Heart left ventricle (tissue), 16 donors: ENCODE results near the gene FAAP20. TPM values are rescaled to one million over a fixed set of nuclear protein-coding genes. Genes with fewer than 3 reads are reported as not detected.

Experiments
- ATAC-seq, 4 donors: fragments of 200-7000 bp; cut with Tn5 transposase; one replicate each; pipeline ENCODE4 v1.9.1; 2020 to 2022; ENCODE audit warnings: moderate library complexity in 4 of 4, mild to moderate bottlenecking in 3 of 4, moderate number of reproducible peaks in 1 of 4
- DNase-seq, 5 donors: peaks; one replicate each; pipeline ENCODE4 v3.0.0-alpha.2; 2020
- H3K27ac ChIP-seq, 12 donors: fragments of 200-600 bp; sonication (generic) in 4 of 12; one replicate each; pipeline versions ENCODE4 v1.5.0 to v1.8.0; 2016 to 2022; ENCODE audit warnings: mild to moderate bottlenecking in 2 of 12
- H3K27me3 ChIP-seq, 9 donors: fragments of 200-600 bp; sonication (generic) in 2 of 9; one replicate each; pipeline versions ENCODE4 v1.5.1 to v1.8.0; 2016 to 2022; ENCODE audit warnings: mild to moderate bottlenecking in 3 of 9
- H3K36me3 ChIP-seq, 9 donors: fragments of 200-600 bp; sonication (generic) in 2 of 9; one replicate each; pipeline versions ENCODE4 v1.5.0 to v1.8.0; 2018 to 2022; ENCODE audit warnings: mild to moderate bottlenecking in 2 of 9
- H3K4me1 ChIP-seq, 12 donors: fragments of 200-600 bp; sonication (generic) in 4 of 12; one replicate each; pipeline versions ENCODE4 v1.5.0 to v1.8.0; 2016 to 2022; ENCODE audit warnings: mild to moderate bottlenecking in 3 of 12
- H3K4me3 ChIP-seq, 12 donors: fragments of 200-600 bp; sonication (generic) in 4 of 12; one replicate each; pipeline versions ENCODE4 v1.5.0 to v1.8.0; 2017 to 2022; ENCODE audit warnings: mild to moderate bottlenecking in 9 of 12, moderate library complexity in 4 of 12
- H3K9me3 ChIP-seq, 12 donors: fragments of 200-600 bp; sonication (generic) in 4 of 12; one replicate each; pipeline versions ENCODE4 v1.5.0 to v1.8.0; 2016 to 2022; ENCODE audit warnings: mild to moderate bottlenecking in 1 of 12
- CTCF ChIP-seq, 12 donors: fragments of 200-600 bp; sonication (generic) in 4 of 12; IDR thresholded peaks; one replicate each; pipeline versions ENCODE4 v1.5.0 to v1.8.0; 2018 to 2022; ENCODE audit warnings: antibody characterized with exemption in 12 of 12, mild to moderate bottlenecking in 5 of 12
- POLR2A ChIP-seq, 2 donors: fragments of 450-650 bp; IDR thresholded peaks; one replicate each; pipeline ENCODE4 v1.6.1; 2017; ENCODE audit warnings: antibody characterized with exemption in 2 of 2, mild to moderate bottlenecking in 2 of 2, moderate library complexity in 2 of 2
- WGBS, 4 donors: extraction: QIAGEN DNeasy Blood & Tissue Kit in 2 of 4; methylation state at CpG; one replicate each; pipeline versions ENCODE4 v1.1.5 to v1.1.7; 2013 to 2018; 5-methylcytosine and 5-hydroxymethylcytosine counted together
- intact Hi-C, 10 donors: fragments of 100-400 bp; cut with DNase I; formaldehyde crosslinking; loops; one replicate each; pipeline versions ENCODE4 v1.11.1 to v1.14.2; 2022
- polyA plus RNA-seq, 2 donors: library from polyadenylated mRNA; stranded (reverse); fragments of 200-250 nt; gene quantifications; one replicate each; pipeline ENCODE4 v1.2.3, GENCODE V29; 2013
- total RNA-seq, 9 donors: library from RNA; depleted of rRNA in 2 of 9; stranded (reverse); fragments of >200 nt in 2 of 9; fragmentation: NEBNext Ultra II Directional in 3 of 9; extraction: Animal tissue kit (Norgen Biotek cat#: 25700) in 3 of 9; gene quantifications; one replicate each; pipeline versions ENCODE4 v1.1.0 to v1.2.4, GENCODE V29; 2016 to 2023
- donor health status: ischemic (EF 13 %, LVEDD 7.1; RV severe dilation, severe dysfunction).
- donor health status: healthy with polysubstance abuse.
- donor health status: DM: no; HTN: yes; CAD: no.
- donor health status: DM: no; HTN: no; CAD: no.
- donor health status: ischemic (EF 25% LVEDD 6.9; RV normal size, moderate dysfunction).
- donor health status: ischemic (EF 25% LVEDD 5.7; RV mildly dilated, moderate dysfunction).
- donor health status: healthy.
- donor health status: DM: yes; HTN: yes; CAD: no.
- donor health status: ischemic (EF 35%, LVEDD 5.7; RV mildly dilated, moderate dysfunction).
- donor health status: nonischemic (EF 11% LVEDD 7.7; RV severe dilation, severe dysfunction).
- donor health status: DM: yes; HTN: yes; CAD: no.
- donor health status: PGD.
- donor health status: ischemic (EF 29% LVEDD 5.4; RV normal size, mild dysfunction).
- donor health status: nonischemic (EF 23%, LVEDD 6.1; RV moderate dilation, normal function).

FAAP20 gene
- total and polyA plus RNA-seq, 11 donors, result 20.9 to 61.3 (median 36.6) TPM

DNA sequence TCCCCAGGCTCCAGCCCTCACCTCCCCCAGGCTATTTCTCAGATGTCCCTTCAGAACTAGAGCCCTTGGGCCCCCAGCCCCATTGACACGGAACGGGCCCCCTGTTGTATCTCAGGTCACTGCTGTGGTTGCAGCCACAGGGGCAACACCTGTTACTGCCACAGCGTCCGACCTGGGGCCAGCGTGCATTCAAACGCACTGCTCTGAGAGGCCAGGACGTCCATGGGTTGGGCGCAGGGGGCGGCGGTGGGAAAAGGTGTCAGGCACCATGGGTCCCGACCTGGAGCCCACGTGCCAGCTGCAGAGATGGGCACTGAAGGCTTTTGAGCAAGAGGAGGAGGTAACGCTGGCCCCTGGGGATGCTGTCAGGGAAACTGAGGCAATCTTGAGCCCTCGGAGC is 13.3 kb downstream of the FAAP20 start:
- WGBS, 4 donors, result 93 to 95% (median 94%) methylated on average over 7 to 14 of the region's 14 CpGs
- H3K9me3 ChIP-seq, result no peaks in the 10 kb centered on the region
- intact Hi-C loops, result loop anchor here in 1 of 10 donors (10.0 kb wide), 1 partner anchor 364 kb away; no protein-coding TSS in a partner anchor
- no peak overlapping the region for H3K27ac ChIP-seq
- H3K27me3 ChIP-seq, result no peaks in the 10 kb centered on the region
- peaks cover 0 to 19% (median 0%) of the 10 kb centered on the region in 9 donors for H3K36me3 ChIP-seq
- no peak for TF ChIP-seq POLR2A (IDR thresholded peaks at IDR 0.05)
- TF ChIP-seq CTCF (IDR thresholded peaks at IDR 0.05), result no peak
- no peak overlapping the region for H3K4me3 ChIP-seq
- DNase-seq (no peak), ATAC-seq (no peak)
- no peaks in the 10 kb centered on the region for H3K4me1 ChIP-seq

- Histone ChIP-seq H3K27ac (no peak overlapping the region), H3K27me3 (no peaks in the 10 kb centered on the region), H3K4me3 (no peak overlapping the region), H3K4me1 (no peaks in the 10 kb centered on the region), H3K9me3 (no peaks in the 10 kb centered on the region), H3K36me3 (peaks cover 0 to 14% (median 0%) of the 10 kb centered on the region in 9 donors)
- no peak for ATAC-seq
- intact Hi-C loops, result loop anchor here in 1 of 10 donors (10.0 kb wide), 1 partner anchor 364 kb away; no protein-coding TSS in a partner anchor
- peak in 1 of 5 donors; percentile 16 for DNase-seq
- 88 to 94% (median 93%) methylated on average over 55 to 58 of the region's 58 CpGs for WGBS, 4 donors
- TF ChIP-seq POLR2A (IDR thresholded peaks at IDR 0.05), result no peak
- no peak for TF ChIP-seq CTCF (IDR thresholded peaks at IDR 0.05)
Observed at GRCh38 chr1:2180297-2181245, 14.0 kb downstream of the FAAP20 start.

- Histone ChIP-seq H3K9me3 (no peaks in the 10 kb centered on the region), H3K27ac (no peak overlapping the region), H3K4me1 (peaks cover 0 to 5% (median 1%) of the 10 kb centered on the region in 12 donors), H3K4me3 (no peak overlapping the region), H3K36me3 (peaks cover 0 to 5% (median 0%) of the 10 kb centered on the region in 9 donors), H3K27me3 (no peaks in the 10 kb centered on the region)
- WGBS, 4 donors, result 66 to 74% (median 70%) methylated on average over 22 to 28 of the region's 28 CpGs
- intact Hi-C loops, result loop anchor here in 3 of 10 donors (5.0 to 10.0 kb wide), 4 partner anchors 85 to 365 kb away; no protein-coding TSS in a partner anchor
- TF ChIP-seq POLR2A (IDR thresholded peaks at IDR 0.05) (no peak), CTCF (IDR thresholded peaks at IDR 0.05) (no peak)
- ATAC-seq (no peak), DNase-seq (no peak)
Observed at GRCh38 chr1:2179283-2180013, 15.1 kb downstream of the FAAP20 start.
